K562 (cell line): ENCODE data around the gene RNF40. TPM values are rescaled to one million over a fixed set of nuclear protein-coding genes. Genes with fewer than 3 reads are reported as not detected.

Experiments
- ATAC-seq: fragments of 200-7000 bp; cut with Tn5 transposase; 3 replicates; pipeline ENCODE4 v1.9.1; 2020; ENCODE audit warnings: moderate library complexity
- BruUV-seq: library from RNA; stranded (reverse); fragments of 400-500 nt; replicated peaks from 2 replicates; lab custom pipeline; 2021; lab: Mats Ljungman, UMichigan
- CTCF ChIA-PET: fragments of 300-600 bp; formaldehyde crosslinking; extraction: SDS; loops from one replicate; lab custom pipeline; 2021; ENCODE audit warnings: low intra/inter-chr PET ratio; lab: Yijun Ruan, JAX
- POLR2A ChIA-PET: fragments of 300-600, 350-650 bp; sonication (Branson Sonifier 250); formaldehyde crosslinking; extraction: SDS; loops from one replicate; lab custom pipeline; 2021; ENCODE audit warnings: antibody characterized with exemption, inconsistent platforms; lab: Yijun Ruan, JAX
- DNase-seq, 4 experiments: peaks; one replicate each; pipeline versions ENCODE4 v3.0.0 to v3.0.0-alpha.2; 2011 to 2018; ENCODE audit warnings: low spot score in 3 of 4, mixed read lengths in 3 of 4; ENCODE audit errors: extremely low read depth in 1 of 4
- FAIRE-seq: peaks from 2 replicates; lab custom pipeline; 2011; peaks lifted over from hg19 to GRCh38; lab: Jason Lieb, UNC
- H2AFZ ChIP-seq: 2 replicates; pipeline ENCODE4 v1.6.0; 2011; ENCODE audit warnings: low read depth, low read length, control low read depth, inconsistent platforms
- H3K27ac ChIP-seq: fragments of 200-600 bp; 3 replicates; pipeline ENCODE4 v1.8.0; 2011; ENCODE audit warnings: low read depth, mild to moderate bottlenecking, control low read depth, inconsistent platforms, low read length, moderate library complexity, mixed read lengths; ENCODE audit errors: extremely low read depth
- H3K27me3 ChIP-seq, 2 experiments: fragments of 300-600 bp in 1 of 2; 2 replicates in 1 of 2; 3 replicates in 1 of 2; pipeline versions ENCODE4 v1.6.0 to v1.8.0; 2011; ENCODE audit warnings: inconsistent platforms in 2 of 2, low read length in 2 of 2, mild to moderate bottlenecking in 1 of 2, mixed read lengths in 1 of 2, moderate library complexity in 1 of 2; ENCODE audit not compliant: control insufficient read depth in 2 of 2, insufficient read depth in 2 of 2
- H3K36me3 ChIP-seq: fragments of 300-600 bp; 3 replicates; pipeline ENCODE4 v1.8.0; 2011; ENCODE audit warnings: mild to moderate bottlenecking, low read length, inconsistent platforms; ENCODE audit not compliant: control insufficient read depth, insufficient read depth
- H3K4me1 ChIP-seq, 2 experiments: fragments of 200-600 bp in 1 of 2; replicated peaks in 1 of 2; 2 replicates in 1 of 2; 3 replicates in 1 of 2; pipeline versions ENCODE4 v1.5.1 to v1.8.0; 2011; ENCODE audit warnings: inconsistent platforms in 2 of 2, low read length in 2 of 2, mild to moderate bottlenecking in 1 of 2, mixed read lengths in 1 of 2, moderate library complexity in 1 of 2; ENCODE audit not compliant: control insufficient read depth in 2 of 2, insufficient read depth in 2 of 2
- H3K4me2 ChIP-seq: 2 replicates; pipeline ENCODE4 v1.6.1; 2011; ENCODE audit warnings: low read length, control low read depth, inconsistent platforms, mixed read lengths; ENCODE audit not compliant: insufficient read depth
- H3K4me3 ChIP-seq: fragments of 200-600 bp; sonication (generic), shearing (Covaris generic); 2 replicates; pipeline ENCODE4 v1.5.1; 2016; ENCODE audit warnings: control low read depth, inconsistent platforms
- H3K79me2 ChIP-seq: fragments of 200-600 bp; 3 replicates; pipeline ENCODE4 v1.8.0; 2011; ENCODE audit warnings: low read length, inconsistent platforms; ENCODE audit not compliant: control insufficient read depth, insufficient read depth
- H3K9ac ChIP-seq, 2 experiments: 2 replicates each; pipeline versions ENCODE4 v1.6.0 to v1.6.1; 2011; ENCODE audit warnings: low read depth in 2 of 2, low read length in 2 of 2, control low read depth in 1 of 2, inconsistent platforms in 1 of 2, mild to moderate bottlenecking in 1 of 2, mixed read lengths in 1 of 2; ENCODE audit not compliant: insufficient read depth in 1 of 2
- H3K9me1 ChIP-seq: one replicate; pipeline ENCODE4 v1.6.0; 2011; ENCODE audit warnings: inconsistent platforms, mild to moderate bottlenecking, low read length, moderate library complexity; ENCODE audit not compliant: control insufficient read depth, insufficient read depth
- H3K9me3 ChIP-seq: replicated peaks from 2 replicates; pipeline ENCODE4 v1.5.1; 2011; ENCODE audit warnings: low read depth, low read length, inconsistent platforms; ENCODE audit not compliant: control insufficient read depth, insufficient read depth
- H4K20me1 ChIP-seq: replicated peaks from 2 replicates; pipeline ENCODE4 v1.6.1; 2011; ENCODE audit warnings: low read length, inconsistent platforms, mixed read lengths; ENCODE audit not compliant: control insufficient read depth, insufficient read depth
- ARNT ChIP-seq, 2 experiments: fragments of 450-650 bp; IDR thresholded peaks; 2 replicates each; pipeline ENCODE4 v1.6.1; 2016; ENCODE audit warnings: mild to moderate bottlenecking in 1 of 2
- BCOR ChIP-seq: fragments of 450-650 bp; IDR thresholded peaks from 2 replicates; pipeline ENCODE4 v1.6.1; 2016
- BMI1 ChIP-seq: fragments of 150-350 bp; IDR thresholded peaks from 2 replicates; pipeline ENCODE4 v1.6.1; 2014; ENCODE audit warnings: low read length
- ESRRA ChIP-seq: fragments of 450-650 bp; IDR thresholded peaks from 2 replicates; pipeline ENCODE4 v1.6.1; 2014; ENCODE audit warnings: low read depth, mild to moderate bottlenecking, moderate library complexity, borderline replicate concordance
- EWSR1 ChIP-seq: fragments of 450-650 bp; IDR thresholded peaks from 2 replicates; pipeline ENCODE4 v1.6.1; 2018; ENCODE audit warnings: borderline replicate concordance, mild to moderate bottlenecking, low read depth, moderate library complexity; ENCODE audit not compliant: partially characterized antibody
- FIP1L1 ChIP-seq: fragments of 200-400 bp; formaldehyde crosslinking; IDR thresholded peaks from 2 replicates; pipeline ENCODE4 v1.6.1; 2018; ENCODE audit warnings: mild to moderate bottlenecking, low read depth, low read length; ENCODE audit not compliant: poor library complexity, severe bottlenecking
- FOXP1 ChIP-seq: sonication (generic); formaldehyde crosslinking; IDR thresholded peaks from 2 replicates; pipeline ENCODE4 v1.8.0; 2022; ENCODE audit warnings: mild to moderate bottlenecking, missing genetic modification reagents
- MECOM ChIP-seq: fragments of 250-450 bp; sonication (Bioruptor Pico); IDR thresholded peaks from 2 replicates; pipeline ENCODE4 v1.8.0; 2022; ENCODE audit warnings: inconsistent platforms
- NFATC3 ChIP-seq: fragments of 450-650 bp; IDR thresholded peaks from 2 replicates; pipeline ENCODE4 v1.6.1; 2017; ENCODE audit warnings: mild to moderate bottlenecking
- PCBP1 ChIP-seq: fragments of 200-400 bp; formaldehyde crosslinking; IDR thresholded peaks from 2 replicates; pipeline ENCODE4 v1.6.1; 2018; ENCODE audit warnings: mild to moderate bottlenecking, low read depth, low read length; ENCODE audit not compliant: poor library complexity, severe bottlenecking
- SMARCA5 ChIP-seq: fragments of 450-650 bp; IDR thresholded peaks from 2 replicates; pipeline ENCODE4 v1.6.1; 2016
- STAG1 ChIP-seq: sonication (generic); formaldehyde crosslinking; IDR thresholded peaks from 2 replicates; pipeline ENCODE4 v1.5.0; 2020; ENCODE audit warnings: missing genetic modification reagents, borderline replicate concordance
- TBP ChIP-seq: optimal IDR thresholded peaks from 2 replicates; pipeline ENCODE3; 2011; ENCODE audit warnings: low read depth, low read length, improper control_type of control experiment
- YY1 ChIP-seq, 3 experiments: IDR thresholded peaks; 2 replicates each; pipeline ENCODE4 v1.6.1; 2011; ENCODE audit warnings: low read length in 2 of 3, mild to moderate bottlenecking in 2 of 3, moderate library complexity in 2 of 3, borderline replicate concordance in 1 of 3, control low read depth in 1 of 3, low read depth in 1 of 3; ENCODE audit not compliant: insufficient read depth in 3 of 3, insufficient replicate concordance in 2 of 3, control insufficient read depth in 1 of 3, insufficient read length in 1 of 3; ENCODE audit errors: extremely low read depth in 1 of 3
- ZNF224 ChIP-seq: sonication (generic); formaldehyde crosslinking; IDR thresholded peaks from 2 replicates; pipeline ENCODE4 v1.8.0; 2022; ENCODE audit warnings: mild to moderate bottlenecking, missing genetic modification reagents
- ZNF436 ChIP-seq: fragments of 250-450, 450-650 bp; sonication (Bioruptor Pico); formaldehyde crosslinking; IDR thresholded peaks from 2 replicates; pipeline ENCODE4 v1.7.0; 2020; ENCODE audit warnings: mild to moderate bottlenecking
- WGBS: fragments of 100-300 bp; shearing (Covaris generic); methylation state at CpG from one replicate; pipeline ENCODE4 v1.1.6; 2016; ENCODE audit warnings: low coverage, mixed read lengths; ENCODE audit not compliant: insufficient coverage; ENCODE audit errors: missing lambda C conversion rate; 5-methylcytosine and 5-hydroxymethylcytosine counted together
- in situ Hi-C: fragments of 300-500 bp; cut with MboI; formaldehyde crosslinking; loops from 4 replicates; pipeline ENCODE4 v1.15.0; 2018; ENCODE audit warnings: inconsistent platforms, mixed read lengths
- intact Hi-C: fragments of 100-400 bp; cut with micrococcal nuclease; formaldehyde crosslinking; loops from 2 replicates; pipeline ENCODE4 v1.14.2; 2022
- polyA plus RNA-seq, 8 experiments: library from polyadenylated mRNA; depleted of rRNA in 4 of 8; stranded (reverse) in 5 of 8; unstranded in 3 of 8; fragments of >200 nt; fragmentation: Nextera tagmentation in 2 of 8; fragmentation: Illumina TruSeq in 1 of 8; extraction: Ambion mirVana in 2 of 8; extraction: Trizol in 1 of 8; gene quantifications; 2 replicates each; pipeline versions ENCODE4 v1.2.1 to v1.2.3, GENCODE V29; 2011 to 2014; ENCODE audit warnings: inconsistent platforms in 1 of 8, missing spikeins in 1 of 8
- total RNA-seq, 7 experiments: library from RNA; depleted of rRNA in 6 of 7; stranded (reverse); fragments of >200 nt in 6 of 7; fragmentation: Illumina TruSeq in 2 of 7; extraction: Trizol in 2 of 7; gene quantifications; 2 replicates each; pipeline versions ENCODE4 v1.2.1 to v1.2.3, GENCODE V29; 2011 to 2021; ENCODE audit warnings: low replicate concordance in 1 of 7
- TF ChIP-seq, protein P1 (sequence below): fragments of 250-450 bp; sonication (Bioruptor Pico); IDR thresholded peaks from 2 replicates; pipeline ENCODE4 v1.4.0; 2020; ENCODE audit warnings: mild to moderate bottlenecking, moderate library complexity
- TF ChIP-seq, protein P2 (sequence below): fragments of 450-650 bp; IDR thresholded peaks from 2 replicates; pipeline ENCODE4 v1.6.1; 2016; ENCODE audit warnings: missing biosample characterization, missing genetic modification characterization

The RNF40 gene
- total and polyA plus RNA-seq, 9 of the 15 experiments (the other 6 are each of a cell fraction or from before 2014, with no cell fraction given): 6.2 to 129 (median 81.5) TPM

DNA sequence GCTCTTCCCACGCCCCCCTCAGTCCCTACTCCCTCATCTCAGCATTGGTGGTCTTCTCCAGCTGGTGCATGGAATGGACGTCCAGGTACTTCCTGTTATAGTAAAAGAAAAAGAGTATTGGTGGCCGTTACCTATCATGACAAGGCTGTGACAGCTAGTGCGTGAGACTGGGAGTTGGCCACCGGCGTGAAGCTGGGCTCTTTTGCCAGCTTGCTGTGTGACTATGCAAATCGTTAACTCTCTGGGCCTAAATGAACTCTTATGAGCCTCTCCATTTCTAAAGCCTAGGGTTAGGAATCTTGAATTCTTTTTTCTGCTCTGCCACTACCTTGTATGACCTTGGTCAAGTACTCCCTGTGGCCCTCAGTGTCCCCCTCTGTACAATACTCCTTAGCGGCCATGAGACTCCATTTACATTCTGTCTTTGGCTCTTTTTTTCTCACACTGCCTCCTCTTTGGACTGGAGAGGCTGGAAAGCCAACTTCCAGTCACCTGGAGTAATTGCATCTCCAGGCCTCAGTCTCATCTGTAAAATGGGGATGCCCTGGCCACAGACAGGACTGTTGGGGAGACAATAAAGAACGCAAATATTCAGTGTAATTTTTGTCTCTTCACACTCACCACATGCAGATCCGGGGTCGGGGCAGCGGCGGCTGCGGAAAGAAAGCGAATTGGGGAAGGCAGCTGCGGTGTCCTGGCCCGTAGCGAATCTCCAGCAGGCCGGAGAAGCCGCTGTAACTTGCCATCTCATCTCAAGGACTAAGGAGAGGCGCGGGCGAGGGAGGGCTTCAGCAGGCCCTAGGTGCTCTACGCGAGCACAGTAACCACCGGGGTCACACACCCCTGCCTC lies 1.3 kb upstream of the RNF40 start:
- peaks cover 42% of the 10 kb centered on the region for H3K79me2 ChIP-seq
- H3K9me3 ChIP-seq: no peaks in the 10 kb centered on the region
- peaks cover 19 to 40% of the 10 kb centered on the region in 2 experiments; a peak in 4 of 5 replicates for H3K4me1 ChIP-seq
- no peaks in the 10 kb centered on the region for H4K20me1 ChIP-seq
- POLR2A ChIA-PET: interaction anchor here (0.6 to 3.7 kb wide), 8 partner anchors 8 to 517 kb away, joined by 3 to 28 read pairs (median 4); partner anchors contain the start of gene PHKG2
- H2AFZ ChIP-seq: peak overlapping the region; percentile 92
- peak overlapping the region; percentile 88 for H3K4me3 ChIP-seq
- ATAC-seq (no peak), FAIRE-seq (peak; percentile 37), DNase-seq (no peak)
- in situ Hi-C loops (no loop called here), intact Hi-C loops (loop anchor here (5.0 kb wide), 1 partner anchor 51 kb away; no protein-coding TSS in a partner anchor)
- H3K36me3 ChIP-seq: peaks cover 75% of the 10 kb centered on the region
- peak overlapping the region; percentile 54 for H3K27ac ChIP-seq
- WGBS: 18% methylated on average over 26 of the region's 26 CpGs
- H3K9ac ChIP-seq: peak overlapping the region; percentile 55 to 95
- H3K9me1 ChIP-seq: no peaks in the 10 kb centered on the region
- H3K27me3 ChIP-seq: no peaks in the 10 kb centered on the region
- BruUV-seq: no TSS peak
- peak overlapping the region; percentile 94 for H3K4me2 ChIP-seq
- CTCF ChIA-PET: no interaction called here
- TF ChIP-seq SMARCA5 (no peak), ARNT (IDR thresholded peaks at IDR 0.05) (no peak), BCOR (peak; percentile 80), BMI1 (no peak), ZNF224 (CRISPR knock-in tag) (no peak), TBP (peak; percentile 23), PCBP1 (no peak), MECOM (no peak), ESRRA (peak; percentile 37), FOXP1 (CRISPR knock-in tag) (no peak), FIP1L1 (no peak), STAG1 (CRISPR knock-in tag) (no peak), EWSR1 (no peak), ZNF436 (CRISPR knock-in tag) (no peak), NFATC3 (no peak), YY1 (IDR thresholded peaks at IDR 0.05; ENCODE audit: borderline replicate concordance in 1 of 3, control insufficient read depth in 1 of 3, extremely low read depth in 1 of 3, insufficient read depth in 3 of 3, insufficient read length in 1 of 3, insufficient replicate concordance in 2 of 3, low read depth in 1 of 3, low read length in 2 of 3) (peak in 1 of 3 experiments; percentile 7)
- TF ChIP-seq, protein P1, sequence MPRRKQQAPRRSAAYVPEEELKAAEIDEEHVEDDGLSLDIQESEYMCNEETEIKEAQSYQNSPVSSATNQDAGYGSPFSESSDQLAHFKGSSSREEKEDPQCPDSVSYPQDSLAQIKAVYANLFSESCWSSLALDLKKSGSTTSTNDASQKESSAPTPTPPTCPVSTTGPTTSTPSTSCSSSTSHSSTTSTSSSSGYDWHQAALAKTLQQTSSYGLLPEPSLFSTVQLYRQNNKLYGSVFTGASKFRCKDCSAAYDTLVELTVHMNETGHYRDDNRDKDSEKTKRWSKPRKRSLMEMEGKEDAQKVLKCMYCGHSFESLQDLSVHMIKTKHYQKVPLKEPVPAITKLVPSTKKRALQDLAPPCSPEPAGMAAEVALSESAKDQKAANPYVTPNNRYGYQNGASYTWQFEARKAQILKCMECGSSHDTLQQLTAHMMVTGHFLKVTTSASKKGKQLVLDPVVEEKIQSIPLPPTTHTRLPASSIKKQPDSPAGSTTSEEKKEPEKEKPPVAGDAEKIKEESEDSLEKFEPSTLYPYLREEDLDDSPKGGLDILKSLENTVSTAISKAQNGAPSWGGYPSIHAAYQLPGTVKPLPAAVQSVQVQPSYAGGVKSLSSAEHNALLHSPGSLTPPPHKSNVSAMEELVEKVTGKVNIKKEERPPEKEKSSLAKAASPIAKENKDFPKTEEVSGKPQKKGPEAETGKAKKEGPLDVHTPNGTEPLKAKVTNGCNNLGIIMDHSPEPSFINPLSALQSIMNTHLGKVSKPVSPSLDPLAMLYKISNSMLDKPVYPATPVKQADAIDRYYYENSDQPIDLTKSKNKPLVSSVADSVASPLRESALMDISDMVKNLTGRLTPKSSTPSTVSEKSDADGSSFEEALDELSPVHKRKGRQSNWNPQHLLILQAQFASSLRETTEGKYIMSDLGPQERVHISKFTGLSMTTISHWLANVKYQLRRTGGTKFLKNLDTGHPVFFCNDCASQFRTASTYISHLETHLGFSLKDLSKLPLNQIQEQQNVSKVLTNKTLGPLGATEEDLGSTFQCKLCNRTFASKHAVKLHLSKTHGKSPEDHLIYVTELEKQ (CRISPR knock-in tag): no peak
- TF ChIP-seq, protein P2, sequence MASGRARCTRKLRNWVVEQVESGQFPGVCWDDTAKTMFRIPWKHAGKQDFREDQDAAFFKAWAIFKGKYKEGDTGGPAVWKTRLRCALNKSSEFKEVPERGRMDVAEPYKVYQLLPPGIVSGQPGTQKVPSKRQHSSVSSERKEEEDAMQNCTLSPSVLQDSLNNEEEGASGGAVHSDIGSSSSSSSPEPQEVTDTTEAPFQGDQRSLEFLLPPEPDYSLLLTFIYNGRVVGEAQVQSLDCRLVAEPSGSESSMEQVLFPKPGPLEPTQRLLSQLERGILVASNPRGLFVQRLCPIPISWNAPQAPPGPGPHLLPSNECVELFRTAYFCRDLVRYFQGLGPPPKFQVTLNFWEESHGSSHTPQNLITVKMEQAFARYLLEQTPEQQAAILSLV: no peak
